Measurements from ENCODE around the gene MYBPC3.

DNA sequence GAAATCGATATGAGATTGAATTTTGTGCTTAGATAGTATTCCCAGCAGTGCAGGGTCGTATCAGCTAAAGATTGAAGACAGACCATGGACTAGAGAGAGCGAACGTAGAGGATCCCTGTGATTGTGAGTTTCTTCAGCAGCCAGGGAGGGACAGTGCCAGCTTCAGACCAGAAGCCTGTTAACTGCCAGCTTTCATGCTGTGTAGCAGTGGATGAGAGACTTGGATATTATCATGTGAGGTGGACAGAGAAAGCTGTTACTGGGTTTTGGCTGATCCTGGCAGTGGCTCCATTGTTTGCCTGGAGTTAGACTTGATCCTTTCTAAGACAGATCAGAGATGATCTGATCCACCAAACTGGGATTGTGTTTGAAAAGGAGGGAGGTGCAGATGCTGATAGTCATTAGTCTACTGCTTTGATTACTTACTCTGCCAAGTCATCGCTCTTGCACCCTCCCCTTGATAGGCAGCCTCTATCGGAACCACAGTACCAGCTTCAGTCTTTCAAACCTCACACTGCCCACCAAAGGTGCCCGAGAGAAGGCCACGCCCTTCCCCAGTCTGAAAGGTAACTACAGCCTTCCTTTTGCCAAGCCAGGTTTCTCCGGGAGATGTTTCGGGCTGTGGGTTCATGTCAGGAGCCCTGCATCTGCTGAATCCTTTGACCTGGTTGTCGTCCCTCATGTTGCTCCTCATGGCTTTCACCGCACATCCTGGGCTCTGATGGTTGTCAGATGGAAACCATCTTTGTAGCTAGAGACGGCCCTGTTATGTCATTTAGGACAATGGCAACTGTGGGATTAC lies 66.3 kb downstream of the MYBPC3 start:
- TF ChIP-seq, protein P1, sequence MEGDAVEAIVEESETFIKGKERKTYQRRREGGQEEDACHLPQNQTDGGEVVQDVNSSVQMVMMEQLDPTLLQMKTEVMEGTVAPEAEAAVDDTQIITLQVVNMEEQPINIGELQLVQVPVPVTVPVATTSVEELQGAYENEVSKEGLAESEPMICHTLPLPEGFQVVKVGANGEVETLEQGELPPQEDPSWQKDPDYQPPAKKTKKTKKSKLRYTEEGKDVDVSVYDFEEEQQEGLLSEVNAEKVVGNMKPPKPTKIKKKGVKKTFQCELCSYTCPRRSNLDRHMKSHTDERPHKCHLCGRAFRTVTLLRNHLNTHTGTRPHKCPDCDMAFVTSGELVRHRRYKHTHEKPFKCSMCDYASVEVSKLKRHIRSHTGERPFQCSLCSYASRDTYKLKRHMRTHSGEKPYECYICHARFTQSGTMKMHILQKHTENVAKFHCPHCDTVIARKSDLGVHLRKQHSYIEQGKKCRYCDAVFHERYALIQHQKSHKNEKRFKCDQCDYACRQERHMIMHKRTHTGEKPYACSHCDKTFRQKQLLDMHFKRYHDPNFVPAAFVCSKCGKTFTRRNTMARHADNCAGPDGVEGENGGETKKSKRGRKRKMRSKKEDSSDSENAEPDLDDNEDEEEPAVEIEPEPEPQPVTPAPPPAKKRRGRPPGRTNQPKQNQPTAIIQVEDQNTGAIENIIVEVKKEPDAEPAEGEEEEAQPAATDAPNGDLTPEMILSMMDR (IDR thresholded peaks at IDR 0.05; ENCODE audit: insufficient read depth, low read depth, low read length): no peak
- TF ChIP-seq EZH2 (IDR thresholded peaks at IDR 0.05; ENCODE audit: insufficient read depth, low read length): no peak
